H9 (cell line): Measurements from ENCODE around the gene CCDC91. TPM values are rescaled to one million over a fixed set of nuclear protein-coding genes. Genes with fewer than 3 reads are reported as not detected.

Source experiments
- DNase-seq: peaks from one replicate; pipeline ENCODE4 v3.0.0-alpha.2; 2017
- H2AFZ ChIP-seq: one replicate; pipeline ENCODE4 v1.6.1; 2013; ENCODE audit warnings: mild to moderate bottlenecking, low read length, control low read depth, moderate library complexity
- H2AK5ac ChIP-seq: 2 replicates; pipeline ENCODE4 v1.6.1; 2013; ENCODE audit warnings: low read length, control low read depth, mixed read lengths; ENCODE audit not compliant: insufficient read length
- H2BK120ac ChIP-seq: one replicate; pipeline ENCODE4 v1.6.1; 2013; ENCODE audit warnings: low read depth, mild to moderate bottlenecking, low read length, control low read depth, inconsistent platforms; ENCODE audit not compliant: poor library complexity, severe bottlenecking
- H2BK12ac ChIP-seq: 2 replicates; pipeline ENCODE4 v1.6.1; 2013; ENCODE audit warnings: low read length, control low read depth, mixed read lengths, low read depth; ENCODE audit not compliant: insufficient read length
- H2BK15ac ChIP-seq: 2 replicates; pipeline ENCODE4 v1.6.1; 2013; ENCODE audit warnings: low read depth, low read length, control low read depth
- H2BK20ac ChIP-seq: one replicate; pipeline ENCODE4 v1.6.1; 2013; ENCODE audit warnings: low read depth, mild to moderate bottlenecking, low read length, control low read depth, inconsistent platforms; ENCODE audit not compliant: poor library complexity, severe bottlenecking
- H2BK5ac ChIP-seq: 2 replicates; pipeline ENCODE4 v1.6.1; 2013; ENCODE audit warnings: low read length, control low read depth, mixed read lengths; ENCODE audit not compliant: insufficient read length
- H3K14ac ChIP-seq: 2 replicates; pipeline ENCODE4 v1.6.1; 2013; ENCODE audit warnings: low read length, control low read depth; ENCODE audit not compliant: insufficient read depth
- H3K18ac ChIP-seq: 2 replicates; pipeline ENCODE4 v1.6.1; 2013; ENCODE audit warnings: low read depth, mild to moderate bottlenecking, mixed read lengths, low read length, control low read depth; ENCODE audit not compliant: insufficient read length
- H3K23ac ChIP-seq: 2 replicates; pipeline ENCODE4 v1.6.1; 2013; ENCODE audit warnings: low read length, control low read depth, mixed read lengths, low read depth; ENCODE audit not compliant: insufficient read length
- H3K23me2 ChIP-seq: 2 replicates; pipeline ENCODE4 v1.6.1; 2013; ENCODE audit warnings: low read depth, mild to moderate bottlenecking, mixed read lengths, low read length, control low read depth; ENCODE audit not compliant: insufficient read length, poor library complexity, severe bottlenecking
- H3K27ac ChIP-seq: 2 replicates; pipeline ENCODE4 v1.5.1; 2013; ENCODE audit warnings: low read length, control low read depth, mixed read lengths, low read depth; ENCODE audit not compliant: insufficient read length
- H3K27me3 ChIP-seq: 2 replicates; pipeline ENCODE4 v1.6.1; 2013; ENCODE audit warnings: low read length, control low read depth, inconsistent platforms; ENCODE audit not compliant: insufficient read depth
- H3K4ac ChIP-seq: 2 replicates; pipeline ENCODE4 v1.6.1; 2013; ENCODE audit warnings: low read depth, mild to moderate bottlenecking, control low read depth, inconsistent platforms, low read length, moderate library complexity
- H3K4me1 ChIP-seq: 2 replicates; pipeline ENCODE4 v1.6.1; 2013; ENCODE audit warnings: low read length, control low read depth, inconsistent platforms; ENCODE audit not compliant: insufficient read depth
- H3K4me2 ChIP-seq: 2 replicates; pipeline ENCODE4 v1.6.1; 2013; ENCODE audit warnings: low read length, control low read depth, mixed read lengths; ENCODE audit not compliant: insufficient read length, insufficient read depth
- H3K56ac ChIP-seq: 2 replicates; pipeline ENCODE4 v1.6.1; 2013; ENCODE audit warnings: low read depth, mild to moderate bottlenecking, mixed read lengths, low read length, control low read depth; ENCODE audit not compliant: insufficient read length
- H3K79me1 ChIP-seq: 2 replicates; pipeline ENCODE4 v1.6.1; 2013; ENCODE audit warnings: low read depth, mild to moderate bottlenecking, moderate library complexity, low read length, control low read depth, inconsistent platforms; ENCODE audit not compliant: insufficient read depth, poor library complexity, severe bottlenecking
- H3K79me2 ChIP-seq: 2 replicates; pipeline ENCODE4 v1.6.1; 2013; ENCODE audit warnings: low read length, control low read depth, inconsistent platforms; ENCODE audit not compliant: insufficient read depth
- H3K9ac ChIP-seq: 2 replicates; pipeline ENCODE4 v1.6.1; 2013; ENCODE audit warnings: low read length, control low read depth, mixed read lengths; ENCODE audit not compliant: insufficient read length; ENCODE audit errors: extremely low read depth
- H3K9me3 ChIP-seq: one replicate; pipeline ENCODE4 v1.6.1; 2013; ENCODE audit warnings: low read depth, low read length, inconsistent platforms; ENCODE audit not compliant: control insufficient read depth
- H3T11ph ChIP-seq: one replicate; pipeline ENCODE4 v1.6.1; 2013; ENCODE audit warnings: mild to moderate bottlenecking, low read length, control low read depth, inconsistent platforms
- H4K20me1 ChIP-seq: one replicate; pipeline ENCODE4 v1.6.1; 2013; ENCODE audit not compliant: control insufficient read depth, insufficient read length, insufficient read depth
- H4K5ac ChIP-seq: 2 replicates; pipeline ENCODE4 v1.6.1; 2013; ENCODE audit warnings: low read depth, mild to moderate bottlenecking, mixed read lengths, low read length, control low read depth; ENCODE audit not compliant: insufficient read length
- H4K8ac ChIP-seq: replicated peaks from 2 replicates; pipeline ENCODE4 v1.6.1; 2013; ENCODE audit warnings: low read length, control low read depth, mixed read lengths, low read depth; ENCODE audit not compliant: insufficient read length
- H4K91ac ChIP-seq: 2 replicates; pipeline ENCODE4 v1.6.1; 2013; ENCODE audit warnings: low read depth, mild to moderate bottlenecking, moderate library complexity, mixed read lengths, low read length, control low read depth; ENCODE audit not compliant: insufficient read length
- H3K27ac Mint-ChIP-seq, 3 experiments: 2 replicates in 2 of 3; 3 replicates in 1 of 3; pipeline ENCODE4 v1.8.0; 2020 to 2021; ENCODE audit warnings: mixed read lengths in 3 of 3, mild to moderate bottlenecking in 1 of 3, moderate library complexity in 1 of 3
- H3K27me3 Mint-ChIP-seq: 2 replicates; pipeline ENCODE4 v1.8.0; 2021; ENCODE audit warnings: low read depth, mild to moderate bottlenecking, moderate library complexity, mixed read lengths
- H3K36me3 Mint-ChIP-seq, 3 experiments: 2 replicates in 2 of 3; 3 replicates in 1 of 3; pipeline ENCODE4 v1.8.0; 2020 to 2021; ENCODE audit warnings: low read depth in 3 of 3, mixed read lengths in 3 of 3; ENCODE audit not compliant: insufficient read depth in 1 of 3
- H3K4me1 Mint-ChIP-seq, 2 experiments: 2 replicates each; pipeline ENCODE4 v1.8.0; 2020; ENCODE audit warnings: mixed read lengths in 2 of 2
- H3K4me3 Mint-ChIP-seq, 2 experiments: 2 replicates in 1 of 2; 3 replicates in 1 of 2; pipeline ENCODE4 v1.8.0; 2020 to 2021; ENCODE audit warnings: mild to moderate bottlenecking in 2 of 2, mixed read lengths in 2 of 2, moderate library complexity in 1 of 2
- H3K9me3 Mint-ChIP-seq, 2 experiments: 2 replicates in 1 of 2; 3 replicates in 1 of 2; pipeline ENCODE4 v1.8.0; 2020; ENCODE audit warnings: mild to moderate bottlenecking in 2 of 2, mixed read lengths in 2 of 2, moderate library complexity in 1 of 2
- CTCF ChIP-seq: fragments of 200-600 bp; sonication (generic); conservative IDR thresholded peaks from 3 replicates; pipeline ENCODE4 v1.8.0; 2021; ENCODE audit warnings: antibody characterized with exemption, mild to moderate bottlenecking
- total RNA-seq: library from RNA; stranded (reverse); gene quantifications from 2 replicates; pipeline ENCODE4 v1.2.1, GENCODE V29; 2021

CCDC91 gene
- total RNA-seq, 1 experiment from 2014 or later, result 22.7 TPM

GRCh38 chr12:28290262-28290661, 100.0 kb downstream of the CCDC91 start:
- Histone ChIP-seq H3K27ac (no peak overlapping the region), H2AFZ (no peak overlapping the region), H4K5ac (no peak overlapping the region), H3K27me3 (no peaks in the 10 kb centered on the region), H3K79me1 (no peaks in the 10 kb centered on the region), H3K4ac (no peak overlapping the region), H3K23ac (no peak overlapping the region), H2AK5ac (no peak overlapping the region), H3K18ac (no peak overlapping the region), H3K4me2 (no peak overlapping the region), H3K23me2 (no peaks in the 10 kb centered on the region), H3K9me3 (no peaks in the 10 kb centered on the region), H4K20me1 (no peaks in the 10 kb centered on the region), H3K56ac (no peak overlapping the region), H4K8ac (no peak overlapping the region), H3K14ac (no peak overlapping the region), H2BK120ac (no peak overlapping the region), H3K9ac (no peak overlapping the region), H2BK12ac (no peak overlapping the region), H3K79me2 (0 out of 2 replicates have a peak, but pooled peaks cover 2% of the 10 kb centered on the region), H3T11ph (no peak overlapping the region), H2BK5ac (no peak overlapping the region), H4K91ac (no peak overlapping the region), H3K4me1 (no peaks in the 10 kb centered on the region), H2BK15ac (no peak overlapping the region), H2BK20ac (no peak overlapping the region)
- H3K9me3 Mint-ChIP-seq, result peaks cover 19 to 21% of the 10 kb centered on the region in 2 experiments
- H3K27ac Mint-ChIP-seq, result no peak overlapping the region
- peaks cover 10 to 12% of the 10 kb centered on the region in 2 experiments for H3K4me1 Mint-ChIP-seq
- DNase-seq, result no peak
- H3K4me3 Mint-ChIP-seq, result no peak overlapping the region
- peaks cover 14 to 24% (median 23%) of the 10 kb centered on the region in 3 experiments for H3K36me3 Mint-ChIP-seq
- no peak for TF ChIP-seq CTCF
- H3K27me3 Mint-ChIP-seq, result no peaks in the 10 kb centered on the region
